HEK293 (cell line): Measurements from ENCODE around the gene FUT6.
A peak's percentile ranks its signal among the peaks of the same experiment; 100 is the strongest.

Source experiments
- GLI2 ChIP-seq: fragments of 450-650 bp; formaldehyde crosslinking; IDR thresholded peaks from 2 replicates; pipeline ENCODE4; 2017; ENCODE audit warnings: missing biosample characterization, missing genetic modification characterization, low read depth, borderline replicate concordance
- KLF10 ChIP-seq: fragments of 450-650 bp; IDR thresholded peaks from 2 replicates; pipeline ENCODE4 v1.5.1; 2018; ENCODE audit warnings: missing biosample characterization, mild to moderate bottlenecking, missing genetic modification characterization
- KLF8 ChIP-seq: fragments of 450-650 bp; formaldehyde crosslinking; IDR thresholded peaks from 2 replicates; pipeline ENCODE4 v1.5.1; 2016; ENCODE audit warnings: missing biosample characterization, missing genetic modification characterization
- SP3 ChIP-seq: fragments of 450-650 bp; formaldehyde crosslinking; IDR thresholded peaks from 2 replicates; pipeline ENCODE4 v1.5.1; 2016; ENCODE audit warnings: missing biosample characterization, missing genetic modification characterization
- YY2 ChIP-seq: fragments of 450-650 bp; formaldehyde crosslinking; IDR thresholded peaks from 2 replicates; pipeline ENCODE4 v1.5.1; 2016; ENCODE audit warnings: missing biosample characterization, missing genetic modification characterization
- ZBTB1 ChIP-seq: fragments of 450-650 bp; formaldehyde crosslinking; IDR thresholded peaks from 2 replicates; pipeline ENCODE4 v1.5.1; 2016; ENCODE audit warnings: missing biosample characterization, missing genetic modification characterization
- ZBTB17 ChIP-seq: fragments of 450-650 bp; formaldehyde crosslinking; IDR thresholded peaks from 2 replicates; pipeline ENCODE4 v1.5.1; 2016; ENCODE audit warnings: missing biosample characterization, missing genetic modification characterization
- ZBTB48 ChIP-seq: fragments of 450-650 bp; formaldehyde crosslinking; IDR thresholded peaks from 2 replicates; pipeline ENCODE4 v1.5.1; 2016; ENCODE audit warnings: missing biosample characterization, missing genetic modification characterization
- ZFP41 ChIP-seq: fragments of 450-650 bp; formaldehyde crosslinking; IDR thresholded peaks from 2 replicates; pipeline ENCODE4 v1.5.1; 2016; ENCODE audit warnings: missing biosample characterization, missing genetic modification characterization, borderline replicate concordance
- ZIC2 ChIP-seq: fragments of 450-650 bp; formaldehyde crosslinking; IDR thresholded peaks from 2 replicates; pipeline ENCODE4 v1.5.1; 2016; ENCODE audit warnings: missing biosample characterization, missing genetic modification characterization
- ZNF114 ChIP-seq: fragments of 450-650 bp; formaldehyde crosslinking; IDR thresholded peaks from 2 replicates; pipeline ENCODE4 v1.5.0; 2017; ENCODE audit warnings: missing biosample characterization, missing genetic modification characterization
- ZNF248 ChIP-seq: fragments of 450-650 bp; formaldehyde crosslinking; IDR thresholded peaks from 2 replicates; pipeline ENCODE4 v1.5.1; 2017; ENCODE audit warnings: missing biosample characterization, missing genetic modification characterization
- ZNF302 ChIP-seq: fragments of 450-650 bp; formaldehyde crosslinking; IDR thresholded peaks from 2 replicates; pipeline ENCODE4 v1.5.1; 2016; ENCODE audit warnings: missing biosample characterization, missing genetic modification characterization, low read depth
- ZNF350 ChIP-seq: fragments of 450-650 bp; formaldehyde crosslinking; IDR thresholded peaks from 2 replicates; pipeline ENCODE4 v1.5.0; 2017; ENCODE audit warnings: missing biosample characterization, mild to moderate bottlenecking, missing genetic modification characterization
- ZNF366 ChIP-seq: fragments of 450-650 bp; formaldehyde crosslinking; conservative IDR thresholded peaks from 2 replicates; pipeline ENCODE4 v1.5.1; 2016; ENCODE audit warnings: missing biosample characterization, missing genetic modification characterization
- ZNF426 ChIP-seq: fragments of 450-650 bp; formaldehyde crosslinking; IDR thresholded peaks from 2 replicates; pipeline ENCODE4 v1.5.1; 2017; ENCODE audit warnings: missing biosample characterization, missing genetic modification characterization, mild to moderate bottlenecking, inconsistent platforms, moderate library complexity
- ZNF433 ChIP-seq: fragments of 450-650 bp; formaldehyde crosslinking; IDR thresholded peaks from 2 replicates; pipeline ENCODE4 v1.5.1; 2016; ENCODE audit warnings: missing biosample characterization, missing genetic modification characterization, low read depth
- ZNF530 ChIP-seq: fragments of 450-650 bp; formaldehyde crosslinking; IDR thresholded peaks from 2 replicates; pipeline ENCODE4 v1.5.1; 2016; ENCODE audit warnings: low read depth, missing biosample characterization, missing genetic modification characterization
- ZNF549 ChIP-seq: fragments of 450-650 bp; IDR thresholded peaks from 2 replicates; pipeline ENCODE4 v1.5.1; 2018; ENCODE audit warnings: missing biosample characterization, missing genetic modification characterization, mild to moderate bottlenecking, inconsistent platforms, moderate library complexity
- ZNF596 ChIP-seq: fragments of 450-650 bp; IDR thresholded peaks from 2 replicates; pipeline ENCODE4 v1.5.0; 2018; ENCODE audit warnings: missing biosample characterization, mild to moderate bottlenecking, missing genetic modification characterization, moderate library complexity
- ZNF701 ChIP-seq: fragments of 450-650 bp; formaldehyde crosslinking; IDR thresholded peaks from 2 replicates; pipeline ENCODE4 v1.5.1; 2016; ENCODE audit warnings: missing biosample characterization, missing genetic modification characterization
- ZNF843 ChIP-seq: fragments of 450-650 bp; formaldehyde crosslinking; IDR thresholded peaks from 2 replicates; pipeline ENCODE4 v1.5.1; 2016; ENCODE audit warnings: missing biosample characterization, missing genetic modification characterization
- ZSCAN23 ChIP-seq: fragments of 450-650 bp; formaldehyde crosslinking; IDR thresholded peaks from 2 replicates; pipeline ENCODE4 v1.5.1; 2016; ENCODE audit warnings: missing biosample characterization, missing genetic modification characterization
- TF ChIP-seq, protein P1 (sequence below): fragments of 450-650 bp; formaldehyde crosslinking; IDR thresholded peaks from 2 replicates; pipeline ENCODE4 v1.5.1; 2016; ENCODE audit warnings: missing biosample characterization, missing genetic modification characterization, low read depth
- TF ChIP-seq, protein P2 (sequence below): fragments of 450-650 bp; formaldehyde crosslinking; IDR thresholded peaks from 2 replicates; pipeline ENCODE4 v1.5.1; 2017; ENCODE audit warnings: missing biosample characterization, mild to moderate bottlenecking, missing genetic modification characterization, moderate library complexity
- TF ChIP-seq, protein P3 (sequence below): fragments of 450-650 bp; formaldehyde crosslinking; IDR thresholded peaks from 2 replicates; pipeline ENCODE4 v1.5.1; 2016; ENCODE audit warnings: missing biosample characterization, missing genetic modification characterization
- TF ChIP-seq, protein P4 (sequence below): fragments of 450-650 bp; formaldehyde crosslinking; IDR thresholded peaks from 2 replicates; pipeline ENCODE4 v1.5.1; 2016; ENCODE audit warnings: missing biosample characterization, missing genetic modification characterization
- TF ChIP-seq, protein P5 (sequence below): fragments of 450-650 bp; formaldehyde crosslinking; IDR thresholded peaks from 2 replicates; pipeline ENCODE4 v1.5.1; 2017; ENCODE audit warnings: missing biosample characterization, missing genetic modification characterization

Gene FUT6

DNA sequence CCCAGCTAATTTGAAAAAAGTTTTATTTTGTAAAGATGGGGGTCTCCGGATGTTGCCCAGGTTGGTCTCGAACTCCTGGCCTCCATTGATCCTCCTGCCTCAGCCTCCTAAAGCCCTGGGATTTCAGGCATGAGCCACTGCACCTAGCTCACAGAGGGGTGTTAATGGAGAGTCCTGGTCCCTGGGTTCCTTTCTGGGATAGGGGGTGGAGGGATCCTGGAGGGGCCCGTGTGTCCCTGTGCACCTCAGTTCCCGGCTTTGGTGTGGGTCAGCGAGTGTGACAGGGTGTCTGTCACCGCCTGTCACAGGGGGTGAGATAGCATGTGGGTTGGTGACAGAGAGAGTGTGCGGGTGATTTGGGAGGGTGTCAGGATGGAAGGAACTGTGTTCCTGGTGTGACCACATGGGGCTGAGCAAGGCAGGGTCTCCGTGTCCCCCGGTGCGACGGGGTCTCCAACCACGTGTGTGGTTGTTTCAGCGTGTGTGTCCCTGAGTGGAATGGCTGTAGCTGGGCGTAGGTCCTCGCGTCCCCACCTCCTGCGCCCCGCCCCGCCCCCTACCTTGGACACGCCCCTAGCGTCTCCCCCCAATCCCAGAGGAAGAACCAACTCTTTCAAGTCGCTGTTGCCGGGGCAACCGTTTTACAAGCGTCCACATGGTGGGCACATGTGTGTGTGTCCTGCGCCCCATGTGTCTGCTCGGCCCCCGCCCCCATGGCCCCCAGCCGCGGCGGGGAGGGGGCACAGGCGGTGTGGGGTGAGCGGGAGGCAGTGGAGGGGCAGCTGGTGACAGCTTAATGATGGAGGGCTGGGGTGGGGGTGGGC lies 37.5 kb downstream of the FUT6 start (continued):
- no peak for TF ChIP-seq ZNF596 (tag by site-specific recombination)
- no peak for TF ChIP-seq GLI2 (tag by site-specific recombination)
- TF ChIP-seq, protein P1, sequence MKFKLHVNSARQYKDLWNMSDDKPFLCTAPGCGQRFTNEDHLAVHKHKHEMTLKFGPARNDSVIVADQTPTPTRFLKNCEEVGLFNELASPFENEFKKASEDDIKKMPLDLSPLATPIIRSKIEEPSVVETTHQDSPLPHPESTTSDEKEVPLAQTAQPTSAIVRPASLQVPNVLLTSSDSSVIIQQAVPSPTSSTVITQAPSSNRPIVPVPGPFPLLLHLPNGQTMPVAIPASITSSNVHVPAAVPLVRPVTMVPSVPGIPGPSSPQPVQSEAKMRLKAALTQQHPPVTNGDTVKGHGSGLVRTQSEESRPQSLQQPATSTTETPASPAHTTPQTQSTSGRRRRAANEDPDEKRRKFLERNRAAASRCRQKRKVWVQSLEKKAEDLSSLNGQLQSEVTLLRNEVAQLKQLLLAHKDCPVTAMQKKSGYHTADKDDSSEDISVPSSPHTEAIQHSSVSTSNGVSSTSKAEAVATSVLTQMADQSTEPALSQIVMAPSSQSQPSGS (tag by site-specific recombination): no peak
- TF ChIP-seq KLF8 (tag by site-specific recombination): no peak
- no peak for TF ChIP-seq ZNF114 (tag by site-specific recombination)
- TF ChIP-seq, protein P2, sequence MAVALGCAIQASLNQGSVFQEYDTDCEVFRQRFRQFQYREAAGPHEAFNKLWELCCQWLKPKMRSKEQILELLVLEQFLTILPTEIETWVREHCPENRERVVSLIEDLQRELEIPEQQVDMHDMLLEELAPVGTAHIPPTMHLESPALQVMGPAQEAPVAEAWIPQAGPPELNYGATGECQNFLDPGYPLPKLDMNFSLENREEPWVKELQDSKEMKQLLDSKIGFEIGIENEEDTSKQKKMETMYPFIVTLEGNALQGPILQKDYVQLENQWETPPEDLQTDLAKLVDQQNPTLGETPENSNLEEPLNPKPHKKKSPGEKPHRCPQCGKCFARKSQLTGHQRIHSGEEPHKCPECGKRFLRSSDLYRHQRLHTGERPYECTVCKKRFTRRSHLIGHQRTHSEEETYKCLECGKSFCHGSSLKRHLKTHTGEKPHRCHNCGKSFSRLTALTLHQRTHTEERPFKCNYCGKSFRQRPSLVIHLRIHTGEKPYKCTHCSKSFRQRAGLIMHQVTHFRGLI (tag by site-specific recombination): no peak
- no peak for TF ChIP-seq ZNF302 (tag by site-specific recombination)
- TF ChIP-seq ZBTB17 (tag by site-specific recombination): no peak
- TF ChIP-seq ZBTB48 (tag by site-specific recombination): no peak
- no peak for TF ChIP-seq ZBTB1 (tag by site-specific recombination)
- no peak for TF ChIP-seq ZNF433 (tag by site-specific recombination)
- TF ChIP-seq ZNF248 (tag by site-specific recombination): no peak
- no peak for TF ChIP-seq ZSCAN23 (tag by site-specific recombination)
- TF ChIP-seq ZNF426 (tag by site-specific recombination): no peak
- TF ChIP-seq ZNF549 (tag by site-specific recombination): no peak
- TF ChIP-seq, protein P3, sequence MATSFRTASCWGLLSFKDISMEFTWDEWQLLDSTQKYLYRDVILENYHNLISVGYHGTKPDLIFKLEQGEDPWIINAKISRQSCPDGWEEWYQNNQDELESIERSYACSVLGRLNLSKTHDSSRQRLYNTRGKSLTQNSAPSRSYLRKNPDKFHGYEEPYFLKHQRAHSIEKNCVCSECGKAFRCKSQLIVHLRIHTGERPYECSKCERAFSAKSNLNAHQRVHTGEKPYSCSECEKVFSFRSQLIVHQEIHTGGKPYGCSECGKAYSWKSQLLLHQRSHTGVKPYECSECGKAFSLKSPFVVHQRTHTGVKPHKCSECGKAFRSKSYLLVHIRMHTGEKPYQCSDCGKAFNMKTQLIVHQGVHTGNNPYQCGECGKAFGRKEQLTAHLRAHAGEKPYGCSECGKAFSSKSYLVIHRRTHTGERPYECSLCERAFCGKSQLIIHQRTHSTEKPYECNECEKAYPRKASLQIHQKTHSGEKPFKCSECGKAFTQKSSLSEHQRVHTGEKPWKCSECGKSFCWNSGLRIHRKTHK (tag by site-specific recombination): no peak
- TF ChIP-seq ZFP41 (tag by site-specific recombination): no peak
- TF ChIP-seq, protein P4, sequence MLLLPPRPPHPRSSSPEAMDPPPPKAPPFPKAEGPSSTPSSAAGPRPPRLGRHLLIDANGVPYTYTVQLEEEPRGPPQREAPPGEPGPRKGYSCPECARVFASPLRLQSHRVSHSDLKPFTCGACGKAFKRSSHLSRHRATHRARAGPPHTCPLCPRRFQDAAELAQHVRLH (tag by site-specific recombination): no peak
- 0 out of 2 replicates have a peak, but pooled peaks have one; percentile 15 for TF ChIP-seq ZNF366 (tag by site-specific recombination)
- TF ChIP-seq KLF10 (tag by site-specific recombination): no peak
- TF ChIP-seq SP3: peak; percentile 24; the same call in 1 of the 2 replicates
- no peak for TF ChIP-seq ZNF350 (tag by site-specific recombination)
- no peak for TF ChIP-seq YY2 (tag by site-specific recombination)
- TF ChIP-seq ZNF530: no peak
- no peak for TF ChIP-seq ZNF843 (tag by site-specific recombination)
- no peak for TF ChIP-seq ZNF701
- TF ChIP-seq ZIC2 (tag by site-specific recombination): peak; percentile 40; the same call in 1 of the 2 replicates
- TF ChIP-seq, protein P5, sequence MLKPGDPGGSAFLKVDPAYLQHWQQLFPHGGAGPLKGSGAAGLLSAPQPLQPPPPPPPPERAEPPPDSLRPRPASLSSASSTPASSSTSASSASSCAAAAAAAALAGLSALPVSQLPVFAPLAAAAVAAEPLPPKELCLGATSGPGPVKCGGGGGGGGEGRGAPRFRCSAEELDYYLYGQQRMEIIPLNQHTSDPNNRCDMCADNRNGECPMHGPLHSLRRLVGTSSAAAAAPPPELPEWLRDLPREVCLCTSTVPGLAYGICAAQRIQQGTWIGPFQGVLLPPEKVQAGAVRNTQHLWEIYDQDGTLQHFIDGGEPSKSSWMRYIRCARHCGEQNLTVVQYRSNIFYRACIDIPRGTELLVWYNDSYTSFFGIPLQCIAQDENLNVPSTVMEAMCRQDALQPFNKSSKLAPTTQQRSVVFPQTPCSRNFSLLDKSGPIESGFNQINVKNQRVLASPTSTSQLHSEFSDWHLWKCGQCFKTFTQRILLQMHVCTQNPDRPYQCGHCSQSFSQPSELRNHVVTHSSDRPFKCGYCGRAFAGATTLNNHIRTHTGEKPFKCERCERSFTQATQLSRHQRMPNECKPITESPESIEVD (tag by site-specific recombination): no peak
